Heart left ventricle (tissue), 13 donors: Measurements from ENCODE around the gene STK32C.

ENCODE experiments used
- CTCF ChIP-seq, 12 donors: fragments of 200-600 bp; sonication (generic) in 4 of 12; IDR thresholded peaks; one replicate each; pipeline versions ENCODE4 v1.5.0 to v1.8.0; 2018 to 2022; ENCODE audit warnings: antibody characterized with exemption in 12 of 12, mild to moderate bottlenecking in 5 of 12
- POLR2A ChIP-seq, 2 donors: fragments of 450-650 bp; IDR thresholded peaks; one replicate each; pipeline ENCODE4 v1.6.1; 2017; ENCODE audit warnings: antibody characterized with exemption in 2 of 2, mild to moderate bottlenecking in 2 of 2, moderate library complexity in 2 of 2
- donor health status: ischemic (EF 13 %, LVEDD 7.1; RV severe dilation, severe dysfunction).
- donor health status: DM: no; HTN: yes; CAD: no.
- donor health status: DM: no; HTN: no; CAD: no.
- donor health status: ischemic (EF 25% LVEDD 6.9; RV normal size, moderate dysfunction).
- donor health status: ischemic (EF 25% LVEDD 5.7; RV mildly dilated, moderate dysfunction).
- donor health status: ischemic (EF 35%, LVEDD 5.7; RV mildly dilated, moderate dysfunction).
- donor health status: nonischemic (EF 11% LVEDD 7.7; RV severe dilation, severe dysfunction).
- donor health status: DM: yes; HTN: yes; CAD: no.
- donor health status: PGD.
- donor health status: ischemic (EF 29% LVEDD 5.4; RV normal size, mild dysfunction).
- donor health status: nonischemic (EF 23%, LVEDD 6.1; RV moderate dilation, normal function).

GRCh38 chr10:132269266-132270230, 38.2 kb downstream of the STK32C start:
- TF ChIP-seq CTCF (IDR thresholded peaks at IDR 0.05): no peak
- TF ChIP-seq POLR2A (IDR thresholded peaks at IDR 0.05): no peak
